HepG2 (cell line): ENCODE results near the gene MACROD2. TPM values are rescaled to one million over a fixed set of nuclear protein-coding genes. Genes with fewer than 3 reads are reported as not detected.

ENCODE experiments used
- ADNP ChIP-seq: sonication (generic); formaldehyde crosslinking; IDR thresholded peaks from 2 replicates; pipeline ENCODE4 v1.4.0; 2020; ENCODE audit warnings: missing genetic modification reagents
- BORCS8-MEF2B ChIP-seq: sonication (generic); formaldehyde crosslinking; IDR thresholded peaks from 2 replicates; pipeline ENCODE4 v1.8.0; 2022; ENCODE audit warnings: mild to moderate bottlenecking, missing genetic modification reagents
- ETV5 ChIP-seq: IDR thresholded peaks from 2 replicates; pipeline ENCODE4 v1.6.1; 2018; ENCODE audit warnings: missing biosample characterization, missing genetic modification reagents, inconsistent platforms, borderline replicate concordance
- ETV6 ChIP-seq: sonication (generic); formaldehyde crosslinking; conservative IDR thresholded peaks from 2 replicates; pipeline ENCODE4 v1.4.0; 2020; ENCODE audit warnings: missing genetic modification reagents
- FOXM1 ChIP-seq: sonication (generic); formaldehyde crosslinking; IDR thresholded peaks from 2 replicates; pipeline ENCODE4 v1.5.0; 2020; ENCODE audit warnings: missing genetic modification reagents
- HDAC2 ChIP-seq: sonication (generic); formaldehyde crosslinking; IDR thresholded peaks from 2 replicates; pipeline ENCODE4 v1.4.0; 2020; ENCODE audit warnings: missing genetic modification reagents
- HES4 ChIP-seq: sonication (generic); formaldehyde crosslinking; IDR thresholded peaks from 2 replicates; pipeline ENCODE4 v1.9.0; 2021; ENCODE audit warnings: mild to moderate bottlenecking, missing genetic modification reagents, borderline replicate concordance
- NFYB ChIP-seq: sonication (generic); formaldehyde crosslinking; IDR thresholded peaks from 2 replicates; pipeline ENCODE4 v1.4.0; 2020; ENCODE audit warnings: missing genetic modification reagents
- TBX3 ChIP-seq: fragments of 450-650 bp; IDR thresholded peaks from 2 replicates; pipeline ENCODE4 v1.6.1; 2017; ENCODE audit warnings: antibody characterized with exemption, mild to moderate bottlenecking, inconsistent platforms, borderline replicate concordance
- THAP9 ChIP-seq: sonication (generic); formaldehyde crosslinking; IDR thresholded peaks from 2 replicates; pipeline ENCODE4; 2020; ENCODE audit warnings: missing genetic modification reagents, mild to moderate bottlenecking, borderline replicate concordance
- TRIM22 ChIP-seq: fragments of 450-650 bp; IDR thresholded peaks from 2 replicates; pipeline ENCODE4 v1.6.1; 2017
- USF2 ChIP-seq, 2 experiments: sonication (generic) in 1 of 2; formaldehyde crosslinking in 1 of 2; IDR thresholded peaks; 2 replicates each; pipeline versions ENCODE4 v1.5.1 to v1.6.1; 2011 to 2020; ENCODE audit warnings: borderline replicate concordance in 1 of 2, low read depth in 1 of 2, low read length in 1 of 2, mild to moderate bottlenecking in 1 of 2, missing genetic modification reagents in 1 of 2, moderate library complexity in 1 of 2
- ZBTB25 ChIP-seq: IDR thresholded peaks from 2 replicates; pipeline ENCODE4 v1.6.1; 2018; ENCODE audit warnings: missing genetic modification reagents
- ZBTB33 ChIP-seq: sonication (generic); formaldehyde crosslinking; IDR thresholded peaks from 2 replicates; pipeline ENCODE4 v1.4.0; 2020; ENCODE audit warnings: missing genetic modification reagents
- ZFP1 ChIP-seq: IDR thresholded peaks from 2 replicates; pipeline ENCODE4 v1.6.1; 2016
- ZMAT5 ChIP-seq: sonication (generic); formaldehyde crosslinking; IDR thresholded peaks from 2 replicates; pipeline ENCODE4 v1.5.0; 2020; ENCODE audit warnings: mild to moderate bottlenecking, low read depth, missing genetic modification reagents, borderline replicate concordance
- ZNF121 ChIP-seq: sonication (generic); formaldehyde crosslinking; IDR thresholded peaks from 2 replicates; pipeline ENCODE4 v1.5.0; 2020; ENCODE audit warnings: mild to moderate bottlenecking, missing genetic modification reagents
- ZNF496 ChIP-seq: sonication (generic); formaldehyde crosslinking; IDR thresholded peaks from 2 replicates; pipeline ENCODE4 v1.8.1; 2023; ENCODE audit warnings: mild to moderate bottlenecking, moderate library complexity, missing genetic modification reagents; ENCODE audit not compliant: insufficient replicate concordance
- polyA plus RNA-seq, 8 experiments: library from polyadenylated mRNA; depleted of rRNA in 3 of 8; stranded (reverse) in 7 of 8; unstranded in 1 of 8; fragments of >200 nt; fragmentation: Illumina TruSeq in 4 of 8; extraction: Trizol in 4 of 8; gene quantifications; 2 replicates each; pipeline versions ENCODE4 v1.2.1 to v1.2.3, GENCODE V29; 2011 to 2016; ENCODE audit warnings: low read depth in 4 of 8, missing spikeins in 1 of 8, mixed read lengths in 1 of 8; ENCODE audit not compliant: insufficient read depth in 1 of 8
- total RNA-seq, 5 experiments: library from RNA; depleted of rRNA; stranded (reverse); fragments of >200 nt; fragmentation: Illumina TruSeq; extraction: Trizol; gene quantifications; 2 replicates each; pipeline ENCODE4 v1.2.3, GENCODE V29; 2016; ENCODE audit warnings: low read depth in 1 of 5

MACROD2 gene
- total and polyA plus RNA-seq, 2 of the 13 experiments (the other 11 are each of a cell fraction or from before 2014, with no cell fraction given) = 0.13 to 0.51 TPM

GRCh38 chr20:14984768-14985622 is 989.7 kb downstream of the MACROD2 start (continued):
- peak; percentile 64 for TF ChIP-seq ZBTB33
- TF ChIP-seq ZNF496 = no peak
- no peak for TF ChIP-seq TRIM22
- TF ChIP-seq HDAC2 (CRISPR knock-in tag) = peak; percentile 99
- TF ChIP-seq ZBTB25 (CRISPR knock-in tag) = peak; percentile 83; the same call in 1 of the 2 replicates
- TF ChIP-seq BORCS8-MEF2B (CRISPR knock-in tag) = 0 out of 2 replicates have a peak, but pooled peaks have one; percentile 59
- TF ChIP-seq ETV5 (CRISPR knock-in tag) = peak; percentile 100
- no peak; the same call in 1 of the 2 replicates for TF ChIP-seq ZNF121 (CRISPR knock-in tag)
- TF ChIP-seq TBX3 = peak; percentile 83
- TF ChIP-seq FOXM1 (CRISPR knock-in tag) = no peak
- no peak for TF ChIP-seq ZMAT5
- 0 out of 2 replicates have a peak, but pooled peaks have one; percentile 1 for TF ChIP-seq USF2 (IDR thresholded peaks at IDR 0.05; ENCODE audit: low read depth, low read length)
- no peak for TF ChIP-seq USF2 (CRISPR knock-in tag; IDR thresholded peaks at IDR 0.05; ENCODE audit: borderline replicate concordance)
- TF ChIP-seq THAP9 (CRISPR knock-in tag) = no peak
- no peak for TF ChIP-seq HES4
- TF ChIP-seq ADNP = peak; percentile 68; the same call in 1 of the 2 replicates
- TF ChIP-seq NFYB = peak; percentile 45; the same call in 1 of the 2 replicates
- TF ChIP-seq ETV6 (CRISPR knock-in tag) = peak; percentile 61; the same call in 1 of the 2 replicates
- peak; percentile 95 for TF ChIP-seq ZFP1 (CRISPR knock-in tag)
